Body of pancreas (tissue), 4 donors: ENCODE measurements around the gene SDC3.

Experiments used
- POLR2A ChIP-seq, 3 donors: fragments of 450-650 bp; IDR thresholded peaks; one replicate each; pipeline ENCODE4 v1.6.1; 2016; ENCODE audit warnings: antibody characterized with exemption in 3 of 3, mild to moderate bottlenecking in 2 of 3
- TF ChIP-seq, protein P1 (sequence below), 7 experiments: fragments of 450-650 bp in 4 of 7; fragments of 200-600 bp in 3 of 7; sonication (generic) in 3 of 7; IDR thresholded peaks; one replicate each; pipeline ENCODE4 v1.5.1; 2016 to 2019; ENCODE audit warnings: antibody characterized with exemption in 7 of 7

DNA sequence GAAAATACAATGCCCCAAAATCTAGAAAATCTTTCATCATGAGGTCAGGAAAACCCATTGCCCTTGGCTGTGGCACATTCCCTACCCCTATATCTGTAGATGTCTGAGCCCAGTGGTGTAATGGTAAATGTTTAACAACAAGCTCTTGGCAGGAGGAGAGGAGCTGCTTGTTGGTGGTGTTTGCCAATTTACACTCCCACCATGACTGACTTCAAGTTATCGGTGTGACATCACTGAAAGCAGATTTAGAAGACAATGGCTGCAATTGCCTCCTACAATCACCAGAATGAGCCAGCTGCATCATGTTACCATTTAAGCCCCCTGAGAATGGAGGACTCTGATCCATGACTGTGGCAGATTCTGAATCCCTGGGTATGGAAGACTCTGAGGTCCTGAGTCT lies 70.9 kb downstream of the SDC3 start:
- no peak for TF ChIP-seq POLR2A (IDR thresholded peaks at IDR 0.05)
- TF ChIP-seq, protein P1, sequence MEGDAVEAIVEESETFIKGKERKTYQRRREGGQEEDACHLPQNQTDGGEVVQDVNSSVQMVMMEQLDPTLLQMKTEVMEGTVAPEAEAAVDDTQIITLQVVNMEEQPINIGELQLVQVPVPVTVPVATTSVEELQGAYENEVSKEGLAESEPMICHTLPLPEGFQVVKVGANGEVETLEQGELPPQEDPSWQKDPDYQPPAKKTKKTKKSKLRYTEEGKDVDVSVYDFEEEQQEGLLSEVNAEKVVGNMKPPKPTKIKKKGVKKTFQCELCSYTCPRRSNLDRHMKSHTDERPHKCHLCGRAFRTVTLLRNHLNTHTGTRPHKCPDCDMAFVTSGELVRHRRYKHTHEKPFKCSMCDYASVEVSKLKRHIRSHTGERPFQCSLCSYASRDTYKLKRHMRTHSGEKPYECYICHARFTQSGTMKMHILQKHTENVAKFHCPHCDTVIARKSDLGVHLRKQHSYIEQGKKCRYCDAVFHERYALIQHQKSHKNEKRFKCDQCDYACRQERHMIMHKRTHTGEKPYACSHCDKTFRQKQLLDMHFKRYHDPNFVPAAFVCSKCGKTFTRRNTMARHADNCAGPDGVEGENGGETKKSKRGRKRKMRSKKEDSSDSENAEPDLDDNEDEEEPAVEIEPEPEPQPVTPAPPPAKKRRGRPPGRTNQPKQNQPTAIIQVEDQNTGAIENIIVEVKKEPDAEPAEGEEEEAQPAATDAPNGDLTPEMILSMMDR (IDR thresholded peaks at IDR 0.05): no peak
